Activated gamma-delta T cell (primary cell): ENCODE data around the gene DNAH14.
"Not testable (repeated sequence)": the region's sequence is repeated elsewhere in the genome, so short reads cannot be mapped to it uniquely, and the experiment has no call there.

Experiments used
- DNase-seq: peaks from one replicate; lab custom pipeline; 2025; lab: John Stamatoyannopoulos, UW

The DNAH14 gene

DNA sequence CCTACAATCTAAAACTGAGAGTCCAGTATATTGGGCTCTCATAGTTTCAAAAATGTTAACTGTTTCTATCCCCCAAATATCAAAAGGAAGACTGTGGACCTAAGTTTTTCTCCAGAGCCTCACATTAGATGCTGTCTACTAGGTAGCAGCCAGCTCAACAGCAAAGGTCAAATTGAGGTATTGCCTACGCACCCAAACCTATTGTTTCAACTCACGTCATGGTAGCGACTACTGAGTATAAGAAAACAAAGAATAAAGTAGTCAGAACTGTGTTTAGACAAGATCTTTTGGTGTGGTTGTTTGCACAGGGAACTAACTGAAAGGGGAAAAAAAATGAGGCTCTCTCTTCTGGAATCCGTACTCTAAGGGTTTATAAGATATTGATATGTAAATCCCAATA lies 325.2 kb downstream of the DNAH14 start:
- DNase-seq, result no peak

DNA sequence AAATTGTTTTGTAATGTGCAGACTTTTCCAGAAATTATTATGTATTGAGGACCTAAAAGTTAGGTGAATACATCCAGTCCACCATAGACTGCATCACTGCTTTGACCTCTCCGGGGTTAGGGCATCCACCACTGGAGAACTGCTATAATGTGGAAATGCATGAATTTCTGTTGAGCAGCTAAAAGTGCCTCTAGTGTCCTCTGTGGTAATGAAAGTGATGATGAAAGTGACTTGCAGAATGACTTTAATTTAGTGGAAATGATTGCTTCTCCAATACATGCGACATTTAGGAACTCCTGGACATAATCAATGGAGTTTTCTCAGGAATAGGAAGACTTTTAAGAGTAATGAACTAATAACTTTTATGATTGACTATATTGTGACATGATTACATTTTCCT lies 327.6 kb downstream of the DNAH14 start:
- DNase-seq, result no peak

DNA sequence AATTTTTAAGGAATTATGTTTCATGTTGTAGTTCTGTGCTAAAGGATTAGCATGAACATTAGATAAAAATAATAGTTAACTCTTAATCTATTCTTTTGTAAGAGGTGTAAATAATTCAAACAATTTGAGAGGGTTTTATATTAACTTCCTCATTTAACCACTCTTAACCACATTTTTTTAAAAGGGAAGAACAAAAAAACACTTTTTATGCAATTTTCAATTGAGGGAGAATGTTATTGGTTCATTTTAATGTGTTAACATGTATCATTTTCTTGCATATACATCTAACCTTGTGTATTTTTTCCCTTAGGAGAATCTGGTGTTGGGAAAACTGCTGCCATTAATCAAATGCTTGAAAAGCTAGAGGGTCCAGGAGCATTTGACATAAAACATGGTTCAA lies 329.3 kb downstream of the DNAH14 start:
- no peak for DNase-seq

DNA sequence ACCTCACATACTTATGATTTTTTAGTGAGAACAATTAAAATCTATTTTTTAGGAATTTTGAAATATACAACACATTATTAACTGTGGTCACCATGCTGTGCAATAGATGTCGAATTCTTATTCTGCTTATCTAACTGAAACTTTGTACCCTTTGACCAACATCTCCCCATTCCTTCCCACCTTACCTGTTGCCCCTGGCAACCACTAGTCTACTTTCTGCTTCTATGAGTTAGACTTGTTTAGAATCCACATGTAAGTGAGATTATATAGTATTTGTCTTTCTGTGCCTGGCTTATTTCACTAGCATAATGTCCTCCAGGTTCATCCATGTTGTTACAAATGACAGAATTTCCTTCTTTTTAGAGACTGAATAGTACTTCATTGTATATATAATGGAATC lies 330.1 kb downstream of the DNAH14 start:
- DNase-seq, result no peak

DNA sequence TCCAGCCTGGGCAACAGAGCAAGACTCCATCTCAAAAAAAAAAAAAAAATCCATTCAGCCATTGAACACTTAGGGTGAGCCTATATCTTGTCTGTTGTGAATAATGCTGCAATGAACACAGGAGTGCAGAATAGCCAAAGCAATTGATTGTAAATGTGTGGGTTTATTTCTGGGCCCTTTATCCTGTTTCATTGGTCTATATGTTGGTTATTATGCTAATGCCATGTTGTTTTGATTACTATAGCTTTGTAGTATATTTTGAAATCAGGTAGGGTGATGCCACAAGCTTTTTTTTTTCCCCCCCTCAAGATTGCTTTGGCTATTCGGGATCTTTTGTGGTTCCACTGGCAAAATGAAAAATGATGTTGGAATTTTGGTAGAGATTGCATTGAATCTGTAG lies 330.8 kb downstream of the DNAH14 start:
- no peak for DNase-seq

DNA sequence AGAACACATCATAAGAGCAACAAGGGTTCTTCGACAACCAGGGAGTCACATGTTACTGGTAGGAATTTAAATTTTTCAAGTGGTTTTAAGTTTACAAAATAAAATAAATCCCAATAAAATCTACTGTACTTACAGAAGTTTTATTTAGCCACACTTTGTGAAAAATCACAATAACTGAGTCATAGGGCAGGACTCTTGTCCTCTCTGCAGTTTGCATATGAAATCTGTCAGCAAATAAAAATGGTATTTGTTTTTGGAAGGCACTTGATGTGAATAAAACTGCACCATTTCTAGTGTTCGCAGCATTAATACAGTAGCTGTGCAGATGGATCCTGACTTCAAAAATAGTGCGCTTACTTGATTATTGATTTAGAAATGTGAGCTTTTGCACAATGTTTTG lies 348.0 kb downstream of the DNAH14 start:
- no peak for DNase-seq

DNA sequence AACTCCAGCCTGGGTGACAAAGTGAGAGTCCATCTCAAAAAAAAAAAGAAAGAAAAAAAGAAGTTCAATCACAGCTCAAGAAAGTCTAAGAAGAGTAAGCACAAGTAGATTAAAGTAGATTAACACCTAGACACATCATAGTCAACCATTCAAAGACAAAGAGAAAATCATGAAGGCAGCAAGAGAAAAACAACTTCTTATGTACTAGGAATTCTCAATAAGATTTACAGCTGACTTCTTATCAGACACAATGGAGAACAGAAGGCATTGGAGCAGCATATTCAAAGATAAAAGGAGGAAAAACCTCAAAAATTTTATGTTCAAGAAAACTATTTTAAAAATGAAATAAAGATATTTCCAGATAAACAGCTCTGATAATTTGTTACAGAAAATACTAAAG lies 351.1 kb downstream of the DNAH14 start:
- no peak for DNase-seq

DNA sequence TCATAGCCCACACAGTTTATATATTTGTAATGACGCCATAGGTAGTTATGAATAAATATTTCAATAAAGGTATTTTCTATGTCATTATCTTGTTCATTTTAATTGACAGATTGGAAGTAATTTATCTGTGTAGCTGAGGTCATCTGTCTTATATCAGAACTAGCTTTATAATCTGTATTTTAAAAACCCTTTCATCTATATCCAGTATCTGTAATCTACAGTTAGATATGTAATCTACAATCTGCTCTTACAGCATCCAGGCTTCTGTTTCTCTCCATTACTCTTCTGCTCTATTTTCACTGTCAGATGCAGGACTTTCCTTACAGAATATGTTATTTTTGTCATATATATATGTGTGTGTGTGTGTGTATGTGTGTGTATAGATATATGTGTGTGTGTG lies 360.8 kb downstream of the DNAH14 start:
- no peak for DNase-seq

DNA sequence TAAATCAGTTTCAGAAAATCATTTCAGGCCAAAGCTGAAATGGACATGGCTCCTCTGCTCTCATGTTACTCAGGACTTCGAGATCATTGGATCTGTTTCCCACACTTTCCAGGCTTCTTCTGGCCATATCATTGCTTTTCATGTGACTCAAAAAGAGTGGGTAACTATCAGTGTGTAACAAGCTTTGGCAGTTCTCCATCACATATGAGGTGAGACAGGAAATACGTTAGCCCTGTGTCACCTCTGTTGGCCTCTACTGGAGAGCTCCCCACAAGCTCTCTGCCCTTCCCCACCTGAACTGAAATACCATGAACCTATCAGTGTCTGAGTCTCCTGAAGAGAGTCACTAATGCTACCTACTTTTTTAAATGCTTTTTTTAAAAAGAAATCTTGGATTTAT lies 370.1 kb downstream of the DNAH14 start:
- DNase-seq, result no peak

DNA sequence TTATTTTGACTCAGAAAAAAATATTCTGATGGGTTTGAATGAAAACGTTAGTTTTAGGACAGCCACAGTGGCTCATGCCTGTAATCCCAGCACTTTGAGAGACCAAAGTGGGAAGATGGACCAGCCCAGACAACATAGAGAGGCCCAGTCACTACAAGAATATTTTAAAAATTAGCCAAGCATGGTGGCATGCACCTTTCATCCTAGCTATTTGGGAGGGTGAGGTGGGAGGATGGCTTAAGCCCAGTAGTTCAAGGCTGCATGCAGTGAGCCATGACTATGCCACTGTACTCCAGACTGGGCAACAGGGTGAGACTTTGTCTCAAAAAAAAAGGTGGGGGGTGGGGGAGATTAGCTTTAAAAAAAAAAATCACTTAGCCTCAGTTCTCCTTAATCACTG lies 370.9 kb downstream of the DNAH14 start:
- no peak for DNase-seq

DNA sequence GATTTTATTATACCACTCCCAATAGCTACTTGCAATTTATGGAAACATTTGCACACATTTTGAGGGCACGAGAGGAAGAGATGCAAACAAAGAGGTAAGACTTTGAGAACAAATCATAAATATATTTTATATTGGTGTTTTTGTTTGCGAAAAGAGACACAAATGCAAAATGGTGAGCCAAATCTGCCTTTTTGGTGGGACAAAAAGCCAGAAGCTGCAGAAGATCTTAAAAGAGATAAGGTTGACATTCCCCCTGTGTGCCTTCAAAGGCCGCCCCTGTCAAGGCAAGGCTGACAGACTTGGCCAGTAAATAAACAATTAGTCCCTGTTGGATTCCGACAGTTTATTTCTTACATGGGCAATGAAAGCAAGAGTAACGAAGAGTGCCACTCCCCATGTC lies 375.5 kb downstream of the DNAH14 start:
- no peak for DNase-seq

DNA sequence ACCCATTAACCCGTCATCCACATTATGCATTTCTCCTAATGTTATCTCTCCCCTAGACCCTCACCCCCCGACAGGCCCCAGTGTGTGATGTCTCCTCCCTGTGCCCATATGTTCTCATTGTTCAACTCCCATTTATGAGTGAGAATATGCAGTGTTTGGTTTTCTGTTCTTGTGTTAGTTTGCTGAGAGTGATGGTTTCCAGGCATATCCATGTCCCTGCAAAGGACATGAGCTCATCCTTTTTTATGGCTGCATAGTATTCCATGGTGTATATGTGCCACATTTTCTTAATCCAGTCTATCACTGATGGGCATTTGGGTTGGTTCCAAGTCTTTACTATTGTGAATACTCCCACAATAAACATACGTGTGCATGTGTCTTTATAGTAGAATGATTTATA lies 381.1 kb downstream of the DNAH14 start:
- not testable (repeated sequence) for DNase-seq

DNA sequence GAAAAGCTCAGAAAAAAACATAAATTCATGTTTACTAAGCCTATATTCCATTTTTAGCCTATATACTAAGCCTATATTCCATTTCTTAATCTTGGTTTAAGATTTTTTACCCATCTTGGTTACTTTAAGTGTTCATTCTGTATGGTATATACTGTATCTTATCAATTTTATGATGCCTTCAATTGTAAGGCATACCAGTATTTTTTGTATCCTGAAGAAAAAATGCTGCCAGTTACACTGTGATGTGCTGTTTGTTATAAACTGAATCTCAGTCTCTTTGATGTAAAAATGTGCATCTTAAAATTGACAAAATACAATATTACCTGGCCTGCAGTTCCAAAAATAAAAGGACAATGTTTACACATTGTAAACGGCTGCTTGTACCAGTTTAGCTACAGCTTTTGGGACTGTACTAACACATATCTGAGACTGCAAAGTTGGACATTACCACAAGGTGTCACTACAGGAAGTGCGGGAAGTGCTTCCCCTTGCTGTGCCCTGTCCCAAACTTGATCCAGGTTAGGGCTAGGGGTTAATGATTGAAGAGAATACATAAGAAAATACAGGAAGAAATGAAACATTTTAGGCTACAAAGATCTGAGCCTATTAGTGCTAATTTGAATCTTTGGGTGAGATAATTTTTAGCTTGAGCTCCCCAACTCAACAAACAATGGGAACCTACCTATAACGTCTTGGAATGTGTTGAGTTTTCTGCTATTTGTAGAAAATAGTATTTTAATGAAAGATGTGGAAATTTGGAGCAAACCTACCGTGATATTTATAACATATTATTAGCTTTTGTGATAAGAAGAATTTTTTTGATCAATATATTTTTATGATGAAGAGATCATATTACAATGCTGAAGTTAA lies 389.5 kb downstream of the DNAH14 start:
- no peak for DNase-seq

DNA sequence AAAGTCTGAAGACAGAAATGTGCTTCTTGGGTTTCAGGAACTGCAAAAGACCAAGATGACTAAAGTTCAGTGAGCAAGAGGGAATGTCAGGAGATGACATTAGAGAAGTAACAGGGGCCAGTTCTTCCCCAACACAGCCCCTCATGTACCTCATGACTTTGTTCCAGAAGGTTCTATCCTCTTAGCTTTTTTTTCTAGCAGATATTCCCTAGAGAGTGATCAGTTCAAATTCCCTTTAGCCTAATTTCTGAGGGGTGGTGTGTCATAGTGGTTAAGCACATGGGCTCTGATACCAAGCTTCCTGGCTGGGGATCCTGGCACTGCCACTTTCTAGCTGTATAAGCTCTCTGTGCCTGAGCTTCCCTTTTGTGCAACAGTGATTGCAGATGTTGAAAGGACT lies 390.4 kb downstream of the DNAH14 start:
- no peak for DNase-seq

DNA sequence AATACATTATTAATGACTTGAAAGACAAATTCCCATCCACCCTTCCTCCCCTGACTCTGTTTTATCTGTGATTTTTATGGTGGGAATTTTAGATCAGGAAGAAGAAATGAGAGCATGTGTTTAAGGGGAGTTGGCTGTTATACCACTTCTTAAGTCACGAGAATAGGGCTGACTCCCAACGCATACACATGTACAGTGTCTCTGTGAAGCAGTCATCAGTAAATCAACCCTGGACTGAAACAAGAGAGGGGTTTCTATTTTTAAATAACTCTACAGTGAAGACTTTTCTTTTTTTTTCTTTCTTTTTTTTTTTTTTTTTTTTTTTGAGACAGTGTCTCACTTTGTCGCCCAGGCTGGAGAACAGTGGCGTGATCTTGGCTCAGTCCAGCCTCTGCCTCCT lies 392.3 kb downstream of the DNAH14 start:
- DNase-seq, result no peak

DNA sequence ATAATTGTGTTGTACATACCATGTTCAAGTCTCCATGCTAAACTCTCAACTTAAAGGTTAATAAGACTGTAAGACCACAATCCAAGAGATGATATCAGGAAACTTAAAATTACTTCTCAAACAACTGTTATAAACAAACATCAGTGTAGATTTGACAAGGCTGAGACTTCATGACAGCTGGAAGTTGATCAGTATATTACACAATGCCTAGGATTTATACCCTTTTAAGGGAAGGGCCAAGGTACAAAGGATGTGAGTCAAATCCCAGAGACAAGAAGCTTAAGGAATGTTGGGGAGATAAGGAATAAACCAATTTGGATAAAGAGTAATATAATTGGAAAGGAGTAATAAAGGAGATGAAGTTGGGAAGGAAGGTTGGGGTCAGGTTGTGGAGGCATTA lies 399.6 kb downstream of the DNAH14 start:
- DNase-seq, result no peak

DNA sequence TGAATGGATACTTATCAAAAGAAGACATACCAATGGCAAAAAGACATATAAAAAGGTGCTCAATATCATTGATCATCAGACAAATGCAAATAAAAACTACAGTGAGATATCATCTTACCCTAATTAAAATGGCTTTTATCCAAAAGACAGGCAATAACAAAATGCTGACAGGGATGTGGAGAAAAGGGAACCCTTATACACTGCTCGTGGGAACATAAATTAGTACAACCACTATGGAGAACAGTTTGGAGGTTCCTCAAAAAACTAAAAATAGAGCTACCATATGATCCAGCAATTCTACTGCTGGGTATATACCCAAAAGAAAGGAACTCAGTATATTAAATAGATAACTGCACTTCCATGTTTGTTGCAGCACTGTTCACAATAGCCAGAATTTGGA lies 400.5 kb downstream of the DNAH14 start:
- not testable (repeated sequence) for DNase-seq

DNA sequence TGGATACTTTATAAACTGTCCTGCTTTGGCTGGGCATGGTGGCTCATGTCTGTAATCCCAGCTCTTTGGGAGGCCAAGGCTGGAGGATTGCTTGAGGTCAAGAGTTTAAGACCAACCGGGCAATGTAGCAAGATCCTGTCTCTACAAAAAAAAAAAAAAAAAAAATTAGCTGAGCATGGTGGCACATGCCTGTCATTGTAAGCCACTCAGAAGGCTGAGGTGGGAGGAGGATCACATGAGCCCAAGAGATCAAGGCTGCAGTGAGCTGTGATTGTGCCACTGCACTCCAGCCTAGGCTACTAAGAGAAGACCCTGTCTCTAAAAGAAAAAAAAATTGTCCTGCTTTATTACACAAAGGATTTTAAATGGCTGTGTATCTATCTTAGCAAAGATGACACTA lies 403.2 kb downstream of the DNAH14 start:
- DNase-seq, result no peak

DNA sequence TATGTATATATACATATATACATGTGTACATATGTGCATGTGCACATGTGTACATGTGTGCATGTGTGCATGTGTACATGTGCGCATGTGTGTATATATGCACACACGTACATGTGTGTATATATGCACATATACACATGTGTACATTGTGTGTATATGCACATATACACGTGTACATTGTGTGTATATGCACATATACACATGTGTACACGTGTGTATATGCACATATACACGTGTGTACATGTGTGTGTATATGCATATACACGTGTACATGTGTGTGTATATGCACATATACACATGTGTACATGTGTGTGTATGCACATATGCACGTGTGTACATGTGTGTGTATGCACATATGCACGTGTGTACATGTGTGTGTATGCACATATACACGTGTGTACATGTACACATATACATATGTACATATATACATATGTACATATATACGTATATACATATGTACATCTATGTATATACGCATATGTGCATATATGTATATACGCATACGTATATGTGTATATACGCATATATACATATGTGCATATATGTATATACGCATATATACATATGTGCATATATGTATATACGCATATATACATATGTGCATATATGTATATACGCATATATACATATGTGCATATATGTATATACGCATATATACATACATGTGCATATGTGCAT lies 405.8 kb downstream of the DNAH14 start:
- DNase-seq, result not testable (repeated sequence)

DNA sequence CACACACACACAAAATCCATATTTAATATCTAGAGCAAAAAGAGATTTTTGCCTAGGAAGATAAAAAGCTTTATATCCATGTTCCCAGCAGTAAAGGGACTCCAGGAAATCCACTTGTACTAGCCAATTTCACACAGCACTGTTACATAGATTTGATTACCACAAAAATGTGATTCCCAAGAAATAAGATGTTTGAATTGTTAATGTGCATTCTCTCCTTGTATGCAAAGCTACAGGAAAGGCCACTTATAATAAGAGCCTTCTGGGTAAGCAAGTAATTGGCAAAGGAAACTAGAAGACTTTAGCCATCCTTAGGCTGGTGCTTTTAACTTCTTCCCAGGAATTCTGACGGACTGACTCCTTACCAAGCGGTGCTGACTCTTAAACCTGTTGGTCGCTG lies 409.1 kb downstream of the DNAH14 start:
- no peak for DNase-seq

DNA sequence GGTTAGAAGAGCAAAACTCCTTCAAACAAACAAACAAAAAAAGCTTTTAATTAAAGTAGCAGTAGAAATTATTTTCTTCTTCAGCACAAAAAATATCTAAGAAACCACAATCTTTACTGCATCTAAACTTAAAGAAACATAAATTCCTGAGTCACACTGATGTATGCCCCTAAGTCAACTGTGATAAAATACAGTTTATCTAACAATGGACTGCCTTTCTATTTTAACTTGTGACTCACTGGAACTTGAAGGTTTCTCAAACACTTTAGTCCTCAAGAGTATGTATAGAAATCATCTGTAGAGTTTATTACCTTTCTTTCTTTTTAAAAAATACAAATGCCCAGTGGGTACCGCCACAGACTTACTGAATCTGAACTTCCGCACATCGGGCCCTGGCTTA lies 412.2 kb downstream of the DNAH14 start:
- no peak for DNase-seq

DNA sequence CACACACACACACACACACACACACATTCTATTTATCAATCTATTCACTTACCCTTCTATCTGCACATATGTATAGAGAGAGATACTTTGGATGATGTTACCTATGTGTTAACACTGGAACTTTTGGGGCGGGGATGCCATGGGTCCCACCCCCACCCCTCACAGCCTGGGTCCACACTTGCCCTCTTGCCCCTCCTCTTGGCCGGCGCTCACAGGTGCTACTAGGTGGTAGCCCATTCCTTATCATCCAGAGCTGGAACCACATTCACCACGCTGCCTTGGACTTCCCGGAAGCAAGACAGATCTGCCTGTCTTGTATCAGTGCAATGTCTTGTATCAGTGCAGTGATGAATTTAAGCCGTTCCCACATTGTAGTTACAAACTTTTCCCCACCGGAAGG lies 413.2 kb downstream of the DNAH14 start:
- DNase-seq, result no peak

DNA sequence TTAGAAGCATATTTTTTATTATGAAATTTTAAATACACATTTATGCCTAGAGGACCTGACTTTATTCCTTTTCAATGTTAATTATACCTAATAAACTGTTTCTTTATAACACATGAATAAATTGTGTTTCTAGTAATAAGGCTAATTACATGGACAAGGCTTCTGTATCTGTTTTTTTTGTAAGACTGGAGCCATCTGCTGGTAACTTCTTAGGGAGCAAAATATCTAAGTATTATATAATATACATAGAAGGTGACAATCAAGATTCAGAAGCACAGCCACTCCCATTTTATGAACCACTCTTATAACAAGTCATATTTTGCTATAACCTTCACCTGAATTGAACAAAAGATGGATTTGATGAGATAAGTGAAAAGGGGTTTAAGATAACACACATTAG lies 414.1 kb downstream of the DNAH14 start:
- DNase-seq, result no peak
